Loucy (cell line): ENCODE data around the gene CSTF2T.

Source experiments
- H2AFZ ChIP-seq: fragments of 200-600 bp; sonication (generic); 2 replicates; pipeline ENCODE4 v1.6.0; 2016; ENCODE audit warnings: antibody characterized with exemption, mild to moderate bottlenecking, low read length, moderate library complexity
- H3F3A ChIP-seq: fragments of 200-600 bp; 2 replicates; pipeline ENCODE4 v1.6.0; 2016; ENCODE audit warnings: antibody characterized with exemption, low read depth, mild to moderate bottlenecking
- H3K27me3 ChIP-seq: fragments of 200-600 bp; sonication (generic); 2 replicates; pipeline ENCODE4 v1.6.1; 2014; ENCODE audit warnings: low read length, mild to moderate bottlenecking; ENCODE audit not compliant: insufficient read depth, poor library complexity, severe bottlenecking
- H3K36me3 ChIP-seq: fragments of 200-600 bp; sonication (generic); 2 replicates; pipeline ENCODE4 v1.6.1; 2016; ENCODE audit warnings: low read length; ENCODE audit not compliant: insufficient read depth
- H3K4me1 ChIP-seq: fragments of 200-600 bp; sonication (generic); 2 replicates; pipeline ENCODE4 v1.5.1; 2014; ENCODE audit warnings: low read length, mild to moderate bottlenecking; ENCODE audit not compliant: insufficient read depth, poor library complexity, severe bottlenecking
- H3K4me2 ChIP-seq: fragments of 200-600 bp; sonication (generic); 2 replicates; pipeline ENCODE4 v1.6.0; 2014; ENCODE audit warnings: antibody characterized with exemption, low read length, low read depth, mild to moderate bottlenecking; ENCODE audit not compliant: poor library complexity, severe bottlenecking
- H3K4me3 ChIP-seq: fragments of 200-600 bp; sonication (generic); 2 replicates; pipeline ENCODE4 v1.5.1; 2014; ENCODE audit warnings: low read length, mild to moderate bottlenecking, mixed read lengths; ENCODE audit not compliant: poor library complexity, severe bottlenecking
- H3K79me2 ChIP-seq: fragments of 200-600 bp; sonication (generic); 2 replicates; pipeline ENCODE4 v1.6.1; 2014; ENCODE audit warnings: low read length; ENCODE audit not compliant: insufficient read depth
- H3K9ac ChIP-seq: fragments of 200-600 bp; sonication (generic); 2 replicates; pipeline ENCODE4 v1.6.0; 2014; ENCODE audit warnings: mild to moderate bottlenecking, low read depth, low read length, moderate library complexity; ENCODE audit not compliant: poor library complexity, severe bottlenecking
- H3K9me2 ChIP-seq: fragments of 200-600 bp; sonication (generic); replicated peaks from 2 replicates; pipeline ENCODE4 v1.6.1; 2016; ENCODE audit warnings: low read depth, low read length, mixed read lengths
- H3K9me3 ChIP-seq: fragments of 200-600 bp; sonication (generic); 2 replicates; pipeline ENCODE4 v1.6.1; 2014; ENCODE audit warnings: mild to moderate bottlenecking, antibody characterized with exemption, low read length, low read depth; ENCODE audit not compliant: insufficient read depth
- H4K20me1 ChIP-seq: fragments of 200-600 bp; sonication (generic); 2 replicates; pipeline ENCODE4 v1.6.0; 2014; ENCODE audit warnings: antibody characterized with exemption, low read length, mild to moderate bottlenecking; ENCODE audit not compliant: insufficient read depth, poor library complexity, severe bottlenecking
- CTCF ChIP-seq: fragments of 200-600 bp; sonication (generic); conservative IDR thresholded peaks from 2 replicates; pipeline ENCODE4 v1.5.1; 2014; ENCODE audit warnings: mild to moderate bottlenecking, antibody characterized with exemption, low read length
- EZH2phosphoT487 ChIP-seq: fragments of 200-600 bp; IDR thresholded peaks from 2 replicates; pipeline ENCODE4 v1.6.1; 2018; ENCODE audit warnings: antibody characterized with exemption, mild to moderate bottlenecking, moderate library complexity, borderline replicate concordance

CSTF2T gene

GRCh38 chr10:51718804-51719291, 19.5 kb upstream of the CSTF2T start:
- H4K20me1 ChIP-seq: no peaks in the 10 kb centered on the region
- no peak overlapping the region for H3K4me3 ChIP-seq
- TF ChIP-seq CTCF: no peak
- no peak for TF ChIP-seq EZH2phosphoT487
- no peaks in the 10 kb centered on the region for H3K79me2 ChIP-seq
- no peaks in the 10 kb centered on the region for H3K9me3 ChIP-seq
- no peak overlapping the region for H2AFZ ChIP-seq
- no peak overlapping the region for H3K4me2 ChIP-seq
- no peaks in the 10 kb centered on the region for H3K4me1 ChIP-seq
- no peaks in the 10 kb centered on the region for H3F3A ChIP-seq
- H3K9ac ChIP-seq: no peak overlapping the region
- H3K36me3 ChIP-seq: no peaks in the 10 kb centered on the region
- no peaks in the 10 kb centered on the region for H3K9me2 ChIP-seq
- H3K27me3 ChIP-seq: no peaks in the 10 kb centered on the region

- peaks cover 13% of the 10 kb centered on the region for H3K4me1 ChIP-seq
- no peaks in the 10 kb centered on the region for H3K9me3 ChIP-seq
- H3K9ac ChIP-seq: no peak overlapping the region
- no peaks in the 10 kb centered on the region for H3F3A ChIP-seq
- H2AFZ ChIP-seq: no peak overlapping the region
- H3K9me2 ChIP-seq: no peaks in the 10 kb centered on the region
- no peaks in the 10 kb centered on the region for H3K79me2 ChIP-seq
- H4K20me1 ChIP-seq: no peaks in the 10 kb centered on the region
- H3K36me3 ChIP-seq: no peaks in the 10 kb centered on the region
- no peak overlapping the region for H3K4me2 ChIP-seq
- H3K27me3 ChIP-seq: no peaks in the 10 kb centered on the region
- H3K4me3 ChIP-seq: no peak overlapping the region
- TF ChIP-seq CTCF (no peak), EZH2phosphoT487 (no peak)
Observed at GRCh38 chr10:51716981-51717380, 17.6 kb upstream of the CSTF2T start.

GRCh38 chr10:51711519-51711891, 12.1 kb upstream of the CSTF2T start:
- no peaks in the 10 kb centered on the region for H3K9me2 ChIP-seq
- no peak for TF ChIP-seq EZH2phosphoT487
- no peak for TF ChIP-seq CTCF
- H4K20me1 ChIP-seq: no peaks in the 10 kb centered on the region
- H3K79me2 ChIP-seq: no peaks in the 10 kb centered on the region
- H3K4me2 ChIP-seq: peak overlapping the region; percentile 28
- H3K9ac ChIP-seq: no peak overlapping the region
- no peaks in the 10 kb centered on the region for H3K27me3 ChIP-seq
- H3K4me1 ChIP-seq: peaks cover 41% of the 10 kb centered on the region
- H3F3A ChIP-seq: no peaks in the 10 kb centered on the region
- H3K9me3 ChIP-seq: no peaks in the 10 kb centered on the region
- no peak overlapping the region for H3K4me3 ChIP-seq
- H2AFZ ChIP-seq: peak overlapping the region; percentile 47
- H3K36me3 ChIP-seq: no peaks in the 10 kb centered on the region
